DND-41 (cell line): Measurements from ENCODE around the gene ADAMTS1.

Source experiments
- EZH2 ChIP-seq: IDR thresholded peaks from 3 replicates; pipeline ENCODE4 v1.6.1; 2012; ENCODE audit warnings: borderline replicate concordance, low read depth, mild to moderate bottlenecking, moderate library complexity, low read length, inconsistent platforms; ENCODE audit not compliant: severe bottlenecking
- TF ChIP-seq, protein P1 (sequence below): IDR thresholded peaks from 2 replicates; pipeline ENCODE4 v1.5.1; 2012; ENCODE audit warnings: borderline replicate concordance, low read length, moderate library complexity, mild to moderate bottlenecking; ENCODE audit not compliant: poor library complexity, severe bottlenecking; ENCODE audit errors: extremely low read depth

DNA sequence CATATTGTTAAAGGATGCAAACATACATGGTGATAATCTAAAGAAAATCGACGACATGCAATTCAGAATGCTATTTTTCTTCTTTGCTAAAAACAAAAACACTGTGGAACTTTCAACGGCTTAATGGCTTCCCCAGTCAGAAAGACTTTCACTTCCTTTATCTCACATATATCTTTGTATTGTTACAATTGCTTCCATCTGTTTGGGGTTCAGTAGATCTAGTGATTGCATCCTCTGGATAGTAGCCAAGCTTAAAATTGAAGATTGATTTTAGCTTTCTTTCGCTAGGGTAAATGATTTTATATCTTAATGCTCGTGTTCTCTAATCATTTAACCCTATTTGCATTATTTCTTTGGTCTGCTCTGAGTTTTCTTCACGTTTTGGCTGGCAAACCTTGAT is 31.8 kb upstream of the ADAMTS1 start:
- TF ChIP-seq, protein P1, sequence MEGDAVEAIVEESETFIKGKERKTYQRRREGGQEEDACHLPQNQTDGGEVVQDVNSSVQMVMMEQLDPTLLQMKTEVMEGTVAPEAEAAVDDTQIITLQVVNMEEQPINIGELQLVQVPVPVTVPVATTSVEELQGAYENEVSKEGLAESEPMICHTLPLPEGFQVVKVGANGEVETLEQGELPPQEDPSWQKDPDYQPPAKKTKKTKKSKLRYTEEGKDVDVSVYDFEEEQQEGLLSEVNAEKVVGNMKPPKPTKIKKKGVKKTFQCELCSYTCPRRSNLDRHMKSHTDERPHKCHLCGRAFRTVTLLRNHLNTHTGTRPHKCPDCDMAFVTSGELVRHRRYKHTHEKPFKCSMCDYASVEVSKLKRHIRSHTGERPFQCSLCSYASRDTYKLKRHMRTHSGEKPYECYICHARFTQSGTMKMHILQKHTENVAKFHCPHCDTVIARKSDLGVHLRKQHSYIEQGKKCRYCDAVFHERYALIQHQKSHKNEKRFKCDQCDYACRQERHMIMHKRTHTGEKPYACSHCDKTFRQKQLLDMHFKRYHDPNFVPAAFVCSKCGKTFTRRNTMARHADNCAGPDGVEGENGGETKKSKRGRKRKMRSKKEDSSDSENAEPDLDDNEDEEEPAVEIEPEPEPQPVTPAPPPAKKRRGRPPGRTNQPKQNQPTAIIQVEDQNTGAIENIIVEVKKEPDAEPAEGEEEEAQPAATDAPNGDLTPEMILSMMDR = no peak
- no peak for TF ChIP-seq EZH2
